HG03066 (cell line): ENCODE measurements around the gene TXLNG.

Experiments used
- ATAC-seq: cut with Tn5 transposase; IDR thresholded peaks from one replicate; pipeline ENCODE4 v1.9.1; 2021; ENCODE audit warnings: low read depth; ENCODE audit not compliant: unreplicated experiment

Gene TXLNG

DNA sequence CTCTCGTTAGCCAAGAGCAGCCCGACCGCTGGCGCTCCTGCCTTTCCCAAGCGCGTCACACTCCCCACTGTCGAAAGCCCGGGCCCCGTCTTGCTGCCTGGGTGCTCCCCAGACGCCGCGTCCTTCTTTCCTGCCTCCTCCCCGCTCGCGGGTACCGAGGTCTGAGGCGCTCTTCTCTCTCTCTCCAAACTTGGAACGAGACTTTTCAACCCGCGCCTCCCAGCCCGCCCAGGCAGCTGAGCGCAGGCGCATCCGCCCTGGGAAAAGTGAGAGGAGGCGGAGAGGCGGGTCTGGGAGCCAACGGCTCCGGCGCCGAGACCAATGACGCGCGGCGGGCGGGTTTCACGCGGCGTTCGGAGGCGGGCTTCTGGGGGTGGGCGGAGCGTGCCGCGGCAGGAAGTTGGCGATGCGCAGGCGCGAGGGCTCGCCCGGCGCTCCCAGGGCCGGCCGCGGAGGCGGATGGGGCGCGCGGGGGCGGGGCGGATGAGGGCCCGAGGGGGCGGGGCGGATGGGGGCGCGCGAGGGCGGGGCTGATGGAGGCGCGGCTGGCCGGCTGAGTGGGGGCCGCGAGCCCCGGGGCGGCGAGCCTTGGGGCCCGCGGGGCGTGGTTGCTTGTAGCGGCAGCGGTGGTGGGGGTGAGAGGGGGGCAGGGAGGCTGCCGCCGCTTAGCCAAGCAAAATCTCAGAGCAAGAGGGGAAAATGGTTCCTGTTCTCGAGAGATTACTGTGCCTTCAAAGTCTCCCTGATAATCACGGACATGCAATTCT, 84.0 kb downstream of the TXLNG start, which contains the start of gene RBBP7:
RBBP7 (minus strand) TSS at position 268 of the 767 bp plus-strand sequence. CDS start 309 bp downstream, outside the sequence.
- peak; percentile 86 for ATAC-seq

DNA sequence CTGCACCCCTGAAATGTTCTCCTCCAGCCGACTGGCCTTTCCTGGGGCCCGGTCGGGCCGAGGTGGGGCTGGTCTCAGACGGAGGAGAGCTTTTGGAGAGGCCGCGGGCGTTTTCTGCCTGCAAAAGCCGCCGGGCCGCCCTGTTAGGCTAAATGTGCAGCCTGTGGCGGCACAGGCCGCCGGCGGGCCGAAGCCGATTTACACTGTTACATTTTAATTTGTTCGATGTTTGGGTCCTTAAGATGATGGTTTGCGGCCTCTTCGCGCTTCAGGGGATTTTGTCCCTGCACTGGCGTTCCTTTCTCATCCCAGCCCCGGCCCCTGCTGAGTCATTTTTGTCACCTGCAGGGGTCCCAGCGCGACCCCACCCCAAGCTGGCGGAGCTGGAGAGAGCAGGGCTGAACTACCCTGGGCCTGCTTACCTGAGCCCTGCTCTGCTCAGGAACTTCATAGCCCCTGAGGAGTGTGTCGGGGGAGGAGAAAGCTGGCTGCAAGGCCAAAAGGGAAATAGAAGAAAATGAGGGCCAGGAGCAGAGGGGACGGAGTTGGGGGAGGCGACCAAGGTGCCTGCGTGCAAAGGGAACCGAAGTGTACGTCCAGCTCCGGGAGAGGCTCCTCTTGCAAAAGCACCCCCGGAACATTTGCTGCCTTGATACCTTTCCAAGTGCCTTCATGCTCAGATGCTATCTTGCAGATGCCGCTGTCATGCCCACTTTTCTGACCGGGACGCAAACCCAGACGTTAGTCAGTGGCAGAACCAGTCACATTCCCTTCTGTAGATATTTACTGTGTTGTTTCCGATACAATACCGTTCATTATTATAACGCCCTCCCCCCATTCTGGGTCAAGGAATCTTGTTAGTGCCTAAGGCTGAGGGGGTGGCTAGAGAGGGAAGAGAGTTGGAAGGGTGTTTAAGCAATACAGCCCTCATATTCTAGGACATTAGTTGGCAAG, 84.9 kb downstream of the TXLNG start:
- ATAC-seq, result peak; percentile 10

DNA sequence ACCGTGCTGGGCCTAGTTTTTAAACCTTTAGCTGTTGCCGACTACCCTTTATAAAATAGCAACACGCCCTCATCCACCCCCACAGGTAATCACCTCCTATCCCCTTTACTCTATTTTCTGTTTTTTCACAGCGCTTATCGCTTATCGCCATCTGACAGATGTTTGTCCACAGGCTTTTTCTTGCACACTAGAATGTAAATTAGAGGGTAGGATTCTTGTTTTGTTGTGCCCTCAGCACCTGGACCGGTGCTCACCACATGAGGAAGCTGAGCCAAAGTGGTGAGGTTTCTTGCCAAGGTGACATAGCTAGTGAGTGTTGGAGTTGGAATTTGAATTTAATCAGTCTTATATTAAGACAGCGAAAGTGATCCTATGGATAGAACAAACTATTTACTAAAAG, 86.8 kb downstream of the TXLNG start:
- no peak for ATAC-seq

DNA sequence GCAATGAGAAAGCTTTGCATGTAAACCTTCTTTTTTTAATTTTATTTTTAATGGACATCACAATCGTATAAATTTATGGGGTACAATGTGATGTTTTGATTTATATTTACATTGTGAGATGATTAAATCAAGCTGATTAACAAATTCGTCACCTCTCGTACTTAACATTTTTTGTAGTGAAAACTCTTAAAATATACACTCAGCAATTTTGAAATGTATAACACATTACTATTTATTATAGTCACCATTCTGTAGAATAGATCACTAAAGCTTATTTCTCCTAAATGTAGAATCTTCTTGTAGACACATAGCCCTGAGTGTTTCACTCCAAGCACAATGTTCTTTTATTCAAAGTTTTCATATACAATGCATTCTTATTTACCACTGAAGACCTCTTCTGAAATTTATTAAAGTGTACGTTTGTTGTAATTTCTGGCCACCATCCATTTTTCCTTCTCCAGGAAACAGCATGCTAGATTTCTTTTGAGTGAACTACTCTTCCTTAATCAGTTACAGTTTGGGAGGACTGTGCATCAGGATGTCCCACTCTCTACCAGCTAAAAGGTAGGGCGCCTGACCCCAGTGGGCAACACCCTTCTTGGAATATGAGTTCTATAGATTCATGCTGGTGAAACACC, 88.3 kb downstream of the TXLNG start:
- no peak for ATAC-seq

DNA sequence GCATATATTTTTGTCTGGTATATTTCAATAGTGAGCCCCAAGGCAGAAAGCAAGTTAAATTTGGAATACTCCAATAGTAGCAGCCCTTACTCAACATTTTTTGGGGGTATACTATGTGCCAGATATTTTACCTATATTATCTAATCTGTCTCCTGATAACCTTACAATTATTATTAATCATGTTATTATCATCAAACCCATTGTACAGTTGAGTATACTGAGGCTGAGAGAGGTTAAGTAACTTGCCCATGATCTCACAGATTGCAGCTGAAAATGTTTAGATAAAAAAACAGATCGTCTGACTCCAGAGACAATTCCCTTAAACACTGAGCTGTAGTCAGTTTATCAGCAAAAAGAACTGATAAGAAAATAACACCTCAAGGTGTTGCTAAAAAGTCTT, 90.4 kb downstream of the TXLNG start:
- ATAC-seq, result no peak

DNA sequence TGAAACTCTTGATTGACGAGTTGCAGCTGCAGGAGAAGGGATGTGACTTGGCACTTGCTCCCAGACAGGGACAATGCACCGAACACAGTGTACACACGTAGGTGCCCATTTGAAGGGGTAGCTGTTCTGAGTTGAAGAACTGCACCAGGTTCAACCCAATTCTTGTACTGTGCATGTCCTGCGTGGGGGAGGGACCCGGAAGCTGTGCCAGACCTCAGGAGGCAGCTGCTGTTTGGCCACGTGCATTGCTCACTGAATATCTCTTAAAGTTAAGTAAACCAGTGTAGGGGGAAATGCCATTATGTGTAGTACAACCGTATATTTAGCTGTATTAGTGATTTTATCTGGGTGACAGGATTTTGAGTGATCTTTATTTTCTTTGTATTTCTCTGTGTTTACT, 95.9 kb downstream of the TXLNG start:
- no peak for ATAC-seq

DNA sequence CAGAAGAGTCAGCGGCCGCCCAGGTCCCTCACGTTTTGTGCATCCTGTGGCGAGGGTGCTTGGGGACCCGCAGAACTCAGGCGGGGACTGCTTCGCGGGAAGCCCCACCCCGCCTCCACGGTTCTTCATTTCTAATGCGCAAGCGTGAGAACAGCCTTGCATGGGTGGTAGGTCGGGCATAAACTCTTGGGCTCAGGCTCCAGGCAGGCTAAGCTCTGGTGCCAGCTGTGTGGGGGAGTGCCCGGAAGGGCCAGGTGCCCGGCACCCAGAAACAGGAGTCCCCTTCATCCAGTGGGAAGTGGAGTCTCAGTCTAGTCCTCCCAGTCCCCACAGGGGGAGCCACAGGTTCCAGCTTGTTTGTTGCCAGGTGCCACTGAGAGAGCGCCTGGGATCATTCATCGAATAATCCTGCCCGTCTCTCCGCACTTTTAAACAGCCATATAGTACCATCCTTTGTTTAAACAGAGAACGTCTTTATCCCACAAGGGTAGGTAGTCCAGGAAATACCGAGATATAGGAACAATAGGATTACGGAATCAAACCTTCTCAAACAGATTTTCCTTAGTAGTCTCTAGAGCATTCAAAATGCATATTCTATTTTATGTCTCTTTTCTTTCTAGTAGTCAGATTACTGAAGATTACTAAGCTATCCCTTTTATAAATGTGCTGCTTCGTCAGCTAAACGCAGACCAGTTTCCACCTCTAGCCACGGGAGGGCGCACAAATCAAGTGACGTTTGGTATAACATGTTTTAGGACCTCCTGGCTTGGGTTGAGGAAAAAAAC, 96.6 kb downstream of the TXLNG start:
- peak; percentile 61 for ATAC-seq

DNA sequence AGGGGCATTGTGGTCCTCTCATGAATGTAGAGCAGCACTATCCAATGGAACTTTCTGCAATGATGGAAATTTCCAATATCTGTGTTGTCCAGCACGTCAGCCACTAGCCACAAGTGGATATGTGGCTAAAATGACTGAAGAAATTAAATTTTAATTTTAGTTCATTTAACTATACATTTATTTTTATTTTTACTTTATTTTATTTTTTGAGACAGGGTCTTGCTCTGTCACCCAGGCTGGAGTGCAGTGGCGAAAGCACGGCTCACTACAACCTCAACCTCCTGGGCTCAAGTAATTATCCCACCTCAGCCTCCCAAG, 97.2 kb downstream of the TXLNG start:
- ATAC-seq, result no peak

DNA sequence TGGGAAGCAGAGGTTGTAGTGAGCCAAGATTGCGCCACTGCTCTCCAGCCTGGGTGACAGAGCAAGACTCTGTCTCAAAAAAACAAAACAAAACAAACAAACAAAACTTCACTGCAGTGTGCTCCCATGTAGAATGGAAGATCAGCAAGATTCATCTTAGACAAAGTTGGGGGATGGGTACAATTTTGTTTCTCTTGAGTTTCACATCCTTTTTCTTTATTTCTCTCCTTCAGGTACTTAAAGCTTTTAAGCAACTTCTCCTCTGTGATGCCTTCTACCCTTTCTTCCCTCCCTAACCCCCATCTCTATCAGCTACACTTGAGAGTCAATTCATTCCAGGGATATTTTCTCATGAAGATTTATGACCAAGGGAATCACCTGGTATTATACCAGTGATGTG, 99.4 kb downstream of the TXLNG start:
- ATAC-seq, result no peak

DNA sequence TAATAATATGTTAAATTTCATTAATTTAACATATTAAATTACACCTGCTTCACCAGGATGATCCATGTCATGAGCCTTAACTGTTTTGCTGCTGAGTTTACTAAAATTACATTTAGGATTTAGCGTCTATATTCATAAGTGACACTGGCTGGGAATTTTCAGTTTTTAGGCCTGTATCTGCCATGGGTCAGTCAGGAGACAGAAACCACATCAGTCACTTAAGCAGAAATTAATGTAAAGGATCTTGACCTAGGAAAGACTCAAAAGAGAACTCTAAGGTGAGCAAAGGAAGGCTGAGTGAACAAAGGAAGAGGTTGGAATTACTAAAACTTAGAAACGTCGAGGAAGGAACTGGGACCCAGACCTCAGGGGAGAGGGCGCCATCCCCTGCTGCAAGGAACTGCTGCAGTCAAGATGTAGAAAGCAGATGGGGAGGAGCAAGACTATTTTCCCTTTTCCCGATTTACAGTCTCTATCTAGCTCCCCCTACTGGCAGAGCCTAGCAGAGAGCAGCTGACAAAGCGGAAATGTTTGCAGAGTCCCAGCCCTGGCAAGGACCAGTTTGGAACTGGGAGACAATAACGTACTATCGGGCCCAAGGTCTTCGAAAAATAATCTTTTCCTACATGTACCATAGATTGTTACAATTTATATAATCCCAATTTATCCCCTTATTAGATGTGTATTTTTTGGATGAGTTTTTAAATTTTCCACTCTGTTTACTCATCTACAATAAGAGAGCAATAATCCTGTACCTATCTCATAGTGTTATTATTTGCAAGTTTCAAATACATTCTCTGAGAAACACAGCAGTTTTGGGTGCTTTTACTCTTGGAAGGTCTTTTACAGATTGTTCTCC, 106.5 kb downstream of the TXLNG start:
- ATAC-seq, result peak; percentile 83
